Chondrocyte (in vitro differentiated cells): ENCODE results near the gene TECPR2. TPM values are rescaled to one million over a fixed set of nuclear protein-coding genes. Genes with fewer than 3 reads are reported as not detected.
A peak's percentile ranks its signal among the peaks of the same experiment; 100 is the strongest.

Experiments
- DNase-seq: peaks from one replicate; pipeline ENCODE4 v3.0.0; 2021; ENCODE audit warnings: mixed read lengths, low spot score
- H3K27ac Mint-ChIP-seq: one replicate; pipeline ENCODE4 v1.8.0; 2021; ENCODE audit warnings: mild to moderate bottlenecking, moderate library complexity, mixed read lengths; ENCODE audit not compliant: unreplicated experiment
- H3K27me3 Mint-ChIP-seq: 2 replicates; pipeline ENCODE4 v1.8.0; 2021; ENCODE audit warnings: low read depth, mixed read lengths
- H3K36me3 Mint-ChIP-seq: 2 replicates; pipeline ENCODE4 v1.8.0; 2021; ENCODE audit warnings: low read depth, mixed read lengths
- H3K4me1 Mint-ChIP-seq: 2 replicates; pipeline ENCODE4 v1.8.0; 2021; ENCODE audit warnings: low read depth, mild to moderate bottlenecking, mixed read lengths
- H3K4me3 Mint-ChIP-seq: one replicate; pipeline ENCODE4 v1.8.0; 2021; ENCODE audit warnings: mild to moderate bottlenecking, moderate library complexity, mixed read lengths; ENCODE audit not compliant: unreplicated experiment
- H3K9me3 Mint-ChIP-seq: 2 replicates; pipeline ENCODE4 v1.8.0; 2021; ENCODE audit warnings: low read depth, mixed read lengths
- CTCF ChIP-seq: fragments of 200-600 bp; sonication (generic); IDR thresholded peaks from 2 replicates; pipeline ENCODE4 v1.5.0; 2021; ENCODE audit warnings: antibody characterized with exemption, mild to moderate bottlenecking, moderate library complexity
- total RNA-seq: library from RNA; stranded (reverse); gene quantifications from 3 replicates; pipeline ENCODE4 v1.2.1, GENCODE V29; 2021

TECPR2 gene
- total RNA-seq, 1 donor from 2014 or later = 32.2 TPM

GRCh38 chr14:102490456-102490855 lies 127.7 kb downstream of the TECPR2 start:
- no peak for TF ChIP-seq CTCF
- H3K27me3 Mint-ChIP-seq = no peaks in the 10 kb centered on the region
- no peaks in the 10 kb centered on the region for H3K9me3 Mint-ChIP-seq
- no peak overlapping the region for H3K4me3 Mint-ChIP-seq
- H3K36me3 Mint-ChIP-seq = no peaks in the 10 kb centered on the region
- peaks cover 17% of the 10 kb centered on the region for H3K4me1 Mint-ChIP-seq
- no peak overlapping the region for H3K27ac Mint-ChIP-seq
- peak; percentile 81 for DNase-seq

GRCh38 chr14:102491366-102491765 lies 128.6 kb downstream of the TECPR2 start:
- no peak overlapping the region for H3K27ac Mint-ChIP-seq
- no peak overlapping the region for H3K4me3 Mint-ChIP-seq
- no peaks in the 10 kb centered on the region for H3K36me3 Mint-ChIP-seq
- H3K4me1 Mint-ChIP-seq = peaks cover 11% of the 10 kb centered on the region
- H3K27me3 Mint-ChIP-seq = no peaks in the 10 kb centered on the region
- TF ChIP-seq CTCF = no peak
- H3K9me3 Mint-ChIP-seq = no peaks in the 10 kb centered on the region
- peak; percentile 44 for DNase-seq

- no peak overlapping the region for H3K4me3 Mint-ChIP-seq
- TF ChIP-seq CTCF = no peak
- peak; percentile 72 for DNase-seq
- H3K9me3 Mint-ChIP-seq = no peaks in the 10 kb centered on the region
- H3K36me3 Mint-ChIP-seq = no peaks in the 10 kb centered on the region
- H3K27me3 Mint-ChIP-seq = no peaks in the 10 kb centered on the region
- H3K4me1 Mint-ChIP-seq = peaks cover 6% of the 10 kb centered on the region
- H3K27ac Mint-ChIP-seq = no peak overlapping the region
Observed at GRCh38 chr14:102491786-102492530, 129.2 kb downstream of the TECPR2 start.

- H3K9me3 Mint-ChIP-seq = no peaks in the 10 kb centered on the region
- no peaks in the 10 kb centered on the region for H3K27me3 Mint-ChIP-seq
- no peaks in the 10 kb centered on the region for H3K4me1 Mint-ChIP-seq
- DNase-seq = peak; percentile 92
- H3K4me3 Mint-ChIP-seq = no peak overlapping the region
- no peak overlapping the region for H3K27ac Mint-ChIP-seq
- no peak for TF ChIP-seq CTCF
- no peaks in the 10 kb centered on the region for H3K36me3 Mint-ChIP-seq
Observed at GRCh38 chr14:102492531-102492910, 129.8 kb downstream of the TECPR2 start.

GRCh38 chr14:102493096-102493495 lies 130.4 kb downstream of the TECPR2 start:
- no peak for TF ChIP-seq CTCF
- H3K27ac Mint-ChIP-seq = no peak overlapping the region
- peak; percentile 50 for DNase-seq
- no peaks in the 10 kb centered on the region for H3K4me1 Mint-ChIP-seq
- H3K36me3 Mint-ChIP-seq = peaks cover 3% of the 10 kb centered on the region
- no peak overlapping the region for H3K4me3 Mint-ChIP-seq
- no peaks in the 10 kb centered on the region for H3K27me3 Mint-ChIP-seq
- no peaks in the 10 kb centered on the region for H3K9me3 Mint-ChIP-seq
